Omental fat pad (tissue), 4 donors: ENCODE results near the gene DAPK1. TPM values are rescaled to one million over a fixed set of nuclear protein-coding genes. Genes with fewer than 3 reads are reported as not detected.

Source experiments
- ATAC-seq: fragments of 150-250 bp; one replicate; pipeline ENCODE4 v1.9.1; 2016; ENCODE audit warnings: mild to moderate bottlenecking, moderate library complexity; ENCODE audit not compliant: low FRiP score
- DNase-seq: peaks from one replicate; pipeline ENCODE4 v3.0.0-alpha.2; 2019; ENCODE audit warnings: low spot score
- total RNA-seq, 4 donors: library from RNA; depleted of rRNA; stranded (reverse); fragments of >200 nt; gene quantifications; one replicate each; pipeline ENCODE4 v1.1.0, GENCODE V29; 2016
- TF ChIP-seq, protein P1 (sequence below), 3 donors: fragments of 450-650 bp; IDR thresholded peaks; one replicate each; pipeline ENCODE4 v1.5.1; 2016 to 2017; ENCODE audit warnings: antibody characterized with exemption in 3 of 3, mild to moderate bottlenecking in 3 of 3, moderate library complexity in 2 of 3

The DAPK1 gene
- total RNA-seq, 4 donors from 2014 or later = 56.1 to 214 (median 88.1) TPM

GRCh38 chr9:87702921-87703320 lies 205.3 kb downstream of the DAPK1 start:
- TF ChIP-seq, protein P1, sequence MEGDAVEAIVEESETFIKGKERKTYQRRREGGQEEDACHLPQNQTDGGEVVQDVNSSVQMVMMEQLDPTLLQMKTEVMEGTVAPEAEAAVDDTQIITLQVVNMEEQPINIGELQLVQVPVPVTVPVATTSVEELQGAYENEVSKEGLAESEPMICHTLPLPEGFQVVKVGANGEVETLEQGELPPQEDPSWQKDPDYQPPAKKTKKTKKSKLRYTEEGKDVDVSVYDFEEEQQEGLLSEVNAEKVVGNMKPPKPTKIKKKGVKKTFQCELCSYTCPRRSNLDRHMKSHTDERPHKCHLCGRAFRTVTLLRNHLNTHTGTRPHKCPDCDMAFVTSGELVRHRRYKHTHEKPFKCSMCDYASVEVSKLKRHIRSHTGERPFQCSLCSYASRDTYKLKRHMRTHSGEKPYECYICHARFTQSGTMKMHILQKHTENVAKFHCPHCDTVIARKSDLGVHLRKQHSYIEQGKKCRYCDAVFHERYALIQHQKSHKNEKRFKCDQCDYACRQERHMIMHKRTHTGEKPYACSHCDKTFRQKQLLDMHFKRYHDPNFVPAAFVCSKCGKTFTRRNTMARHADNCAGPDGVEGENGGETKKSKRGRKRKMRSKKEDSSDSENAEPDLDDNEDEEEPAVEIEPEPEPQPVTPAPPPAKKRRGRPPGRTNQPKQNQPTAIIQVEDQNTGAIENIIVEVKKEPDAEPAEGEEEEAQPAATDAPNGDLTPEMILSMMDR (IDR thresholded peaks at IDR 0.05) = no peak
- ATAC-seq = no peak
- DNase-seq = no peak

DNA sequence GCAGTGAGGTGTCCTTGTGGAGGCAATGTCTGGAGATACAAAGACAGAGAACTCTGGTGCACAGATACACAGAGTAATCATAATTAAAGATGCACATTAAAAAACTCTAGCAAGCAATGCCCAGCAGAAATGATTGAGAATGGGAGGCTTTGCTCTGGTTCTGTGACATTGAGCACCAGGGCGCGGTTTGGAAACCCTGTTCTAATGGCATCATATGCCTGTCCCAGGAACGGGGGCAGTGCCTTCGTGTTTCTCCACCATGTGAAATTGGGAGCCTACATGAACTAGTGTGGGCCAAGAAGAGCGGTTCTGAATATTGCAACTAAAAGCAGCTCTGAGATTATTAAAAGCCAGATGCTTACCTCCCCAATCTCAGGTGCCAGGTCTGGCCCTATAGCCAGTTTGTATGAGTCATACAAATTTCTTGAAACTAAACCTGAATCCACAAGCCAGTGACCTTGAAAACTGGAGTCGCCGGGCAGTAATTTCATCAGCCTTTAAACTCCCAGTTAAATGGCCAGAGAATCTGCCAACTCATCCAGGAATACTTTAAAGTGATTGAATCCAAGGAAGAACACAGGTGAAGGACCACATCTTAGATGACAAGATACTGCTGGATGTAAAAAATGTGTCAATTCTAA lies 206.1 kb downstream of the DAPK1 start:
- DNase-seq = no peak
- ATAC-seq = no peak
- TF ChIP-seq, protein P1 (IDR thresholded peaks at IDR 0.05) = no peak

DNA sequence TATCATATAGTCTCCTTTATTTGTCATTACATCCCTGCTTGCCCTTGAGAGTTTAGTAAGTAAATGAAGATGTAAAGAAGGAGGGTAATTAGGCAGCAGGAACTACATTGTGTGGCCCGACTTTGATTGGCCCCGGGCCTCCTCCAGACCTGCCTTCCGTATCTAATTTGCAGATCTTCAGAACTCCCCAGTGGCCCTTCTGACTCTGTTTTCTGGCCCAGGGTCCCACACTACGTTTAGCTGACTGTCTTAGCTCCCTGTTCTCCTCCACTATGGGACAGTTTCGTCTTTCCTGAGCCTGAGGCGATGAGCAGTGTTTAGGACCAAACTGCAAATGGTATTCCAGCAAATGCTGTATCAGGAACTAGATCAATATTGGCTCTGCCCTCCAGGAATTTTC lies 206.7 kb downstream of the DAPK1 start:
- ATAC-seq (no peak), DNase-seq (no peak)
- TF ChIP-seq, protein P1 (IDR thresholded peaks at IDR 0.05) = no peak

- DNase-seq (no peak), ATAC-seq (no peak)
- TF ChIP-seq, protein P1 (IDR thresholded peaks at IDR 0.05) = no peak
These were observed 208.5 kb downstream of the DAPK1 start for GRCh38 chr9:87706066-87706739.

- ATAC-seq = no peak
- TF ChIP-seq, protein P1 (IDR thresholded peaks at IDR 0.05) = no peak
- DNase-seq = no peak
These were observed 210.3 kb downstream of the DAPK1 start for GRCh38 chr9:87707805-87708506.

GRCh38 chr9:87708546-87708945 lies 210.9 kb downstream of the DAPK1 start:
- TF ChIP-seq, protein P1 (IDR thresholded peaks at IDR 0.05) = no peak
- no peak for ATAC-seq

More at GRCh38 chr9:87708546-87708945, 210.9 kb downstream of the DAPK1 start:
- DNase-seq = no peak
